A549 (cell line): ENCODE results near the gene C2CD5.

Source experiments
- CTCF ChIP-seq: fragments of >200 bp; sonication (Bioruptor Twin); formaldehyde crosslinking; IDR thresholded peaks from 3 replicates; pipeline ENCODE4 v1.5.1; 2016
- MAX ChIP-seq: IDR thresholded peaks from 2 replicates; pipeline ENCODE4 v1.6.1; 2012
- POLR2A ChIP-seq: IDR thresholded peaks from 2 replicates; pipeline ENCODE4 v1.6.1; 2012; ENCODE audit warnings: mild to moderate bottlenecking, low read length
- RAD21 ChIP-seq, 2 experiments: fragments of >200 bp in 1 of 2; sonication (Bioruptor Twin) in 1 of 2; formaldehyde crosslinking in 1 of 2; IDR thresholded peaks in 1 of 2; conservative IDR thresholded peaks in 1 of 2; 2 replicates in 1 of 2; 3 replicates in 1 of 2; pipeline ENCODE4 v1.6.1; 2012 to 2018; ENCODE audit warnings: inconsistent platforms in 1 of 2
- REST ChIP-seq: fragments of 200-600 bp; sonication (generic); IDR thresholded peaks from 2 replicates; pipeline ENCODE4 v1.6.1; 2016; ENCODE audit warnings: antibody characterized with exemption, mild to moderate bottlenecking, moderate library complexity
- SMC3 ChIP-seq: fragments of >200 bp; sonication (Bioruptor Twin); formaldehyde crosslinking; IDR thresholded peaks from 3 replicates; pipeline ENCODE4 v1.6.1; 2018; ENCODE audit warnings: inconsistent platforms
- SREBF2 ChIP-seq: fragments of 450-650 bp; IDR thresholded peaks from 2 replicates; pipeline ENCODE4 v1.6.1; 2014; ENCODE audit warnings: mild to moderate bottlenecking, moderate library complexity

GRCh38 chr12:22488478-22488877 is 55.9 kb downstream of the C2CD5 start:
- TF ChIP-seq POLR2A, result no peak
- TF ChIP-seq MAX, result no peak
- no peak for TF ChIP-seq SMC3
- TF ChIP-seq CTCF, result no peak
- TF ChIP-seq REST, result no peak
- no peak for TF ChIP-seq SREBF2
- TF ChIP-seq RAD21 (conservative IDR thresholded peaks at IDR 0.05 in 1 of 2, IDR thresholded peaks at IDR 0.05 in 1 of 2), result no peak
